Kidney glomerular epithelial cell (primary cell): ENCODE measurements around the gene CCL5.
"Not testable (repeated sequence)": the region's sequence is repeated elsewhere in the genome, so short reads cannot be mapped to it uniquely, and the experiment has no call there.

Source experiments
- DNase-seq: peaks from one replicate; lab custom pipeline; 2025; lab: John Stamatoyannopoulos, UW

The CCL5 gene

DNA sequence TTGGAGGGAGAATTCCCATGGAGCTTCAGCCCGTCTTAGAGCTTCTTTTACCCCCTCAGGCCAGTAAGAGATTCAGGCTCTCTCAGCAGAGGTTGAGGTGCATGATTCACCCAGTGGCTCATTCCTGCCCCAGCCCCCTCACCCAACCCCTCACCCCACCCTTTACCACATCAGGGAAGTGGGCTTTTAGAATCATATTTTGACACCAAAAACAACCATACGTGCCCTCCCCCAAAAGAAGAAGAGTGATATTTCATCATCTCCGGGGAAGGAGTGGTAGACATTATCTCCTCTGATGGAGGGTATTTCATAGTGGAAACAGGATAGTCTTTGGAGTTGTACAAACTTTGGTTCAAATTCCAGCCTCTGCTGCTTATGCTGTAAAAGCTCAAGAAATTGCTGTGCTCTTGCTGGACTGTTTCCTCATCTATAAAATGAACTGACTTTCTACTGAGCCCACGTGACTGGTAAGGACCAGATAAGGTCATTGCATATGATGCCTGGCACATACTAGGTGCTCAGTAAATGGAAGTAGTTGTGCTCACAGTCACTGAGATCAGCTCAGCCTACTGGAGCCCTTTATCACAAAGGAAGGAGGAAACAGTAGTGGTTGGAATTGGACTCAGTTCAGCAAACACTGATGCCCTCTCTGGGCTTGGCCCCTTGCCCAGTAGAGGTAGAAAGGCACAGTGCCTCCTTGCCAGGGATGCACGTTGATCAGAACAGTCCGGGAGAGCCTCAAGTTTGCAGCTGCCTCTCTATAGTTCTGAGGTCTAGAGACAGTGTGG is 18.3 kb upstream of the CCL5 start:
- peak; percentile 28 for DNase-seq

DNA sequence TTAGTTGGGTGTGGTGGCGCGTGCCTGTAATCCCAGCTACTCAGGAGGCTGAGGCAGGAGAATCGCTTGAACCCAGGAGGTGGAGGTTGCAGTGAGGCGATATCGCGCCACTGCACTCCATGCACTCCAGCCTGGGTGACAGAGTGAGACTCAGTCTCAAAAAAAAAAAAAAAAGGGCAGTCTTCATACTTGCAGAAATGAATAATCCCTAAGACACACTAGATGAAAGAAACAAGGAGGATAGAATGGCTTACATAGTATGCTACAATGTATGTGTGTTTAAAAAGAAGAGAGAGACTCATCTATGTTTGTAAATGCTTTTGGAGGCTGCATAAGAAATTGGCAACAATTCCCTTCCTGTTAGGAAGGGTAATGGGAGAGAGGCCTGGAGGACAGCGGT is 17.6 kb upstream of the CCL5 start:
- DNase-seq, result not testable (repeated sequence)

DNA sequence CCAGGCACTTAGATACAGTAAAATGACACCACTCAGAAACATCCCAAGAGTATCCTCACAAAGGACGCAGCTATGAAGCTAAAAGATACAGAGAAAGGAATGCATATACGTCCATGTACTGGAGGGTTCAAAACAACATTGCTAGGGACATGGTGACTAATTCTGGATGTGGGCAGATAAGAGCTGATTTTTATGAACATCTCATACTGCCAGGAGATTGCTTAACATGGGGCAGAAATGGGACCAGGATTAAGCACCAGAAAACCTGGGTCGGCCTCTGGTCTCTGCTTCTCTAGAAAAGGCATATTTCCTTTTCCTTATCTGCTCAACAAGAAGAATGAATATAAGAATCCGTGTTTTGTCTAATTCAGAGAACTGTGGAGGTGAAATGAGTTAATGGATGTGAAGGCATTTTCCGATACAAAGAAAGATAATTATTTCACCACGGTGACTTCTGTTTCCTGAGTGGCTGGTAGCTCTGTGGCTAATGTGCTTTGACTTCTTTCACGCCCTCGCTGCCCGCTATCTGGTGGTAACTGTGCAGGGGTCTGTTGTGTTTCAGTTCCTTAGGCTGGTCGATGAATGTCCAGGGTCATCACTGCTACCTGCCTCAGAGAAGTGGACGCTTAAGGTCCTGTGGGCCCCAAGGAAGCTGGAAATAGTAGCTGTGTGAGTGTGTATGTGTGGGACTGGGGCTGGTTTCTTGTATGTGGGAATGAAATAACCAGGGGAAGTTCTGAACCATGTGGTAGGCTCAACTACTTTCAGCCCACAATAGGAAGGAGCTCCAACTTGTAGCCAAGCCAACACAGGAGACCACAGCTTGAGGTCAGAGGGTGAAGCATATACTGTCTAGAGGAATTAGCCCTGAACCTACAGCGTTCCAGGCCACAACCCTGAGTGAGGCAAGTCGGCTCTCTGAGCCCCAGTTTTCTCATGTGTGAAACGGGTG is 15.8 kb upstream of the CCL5 start:
- no peak for DNase-seq

DNA sequence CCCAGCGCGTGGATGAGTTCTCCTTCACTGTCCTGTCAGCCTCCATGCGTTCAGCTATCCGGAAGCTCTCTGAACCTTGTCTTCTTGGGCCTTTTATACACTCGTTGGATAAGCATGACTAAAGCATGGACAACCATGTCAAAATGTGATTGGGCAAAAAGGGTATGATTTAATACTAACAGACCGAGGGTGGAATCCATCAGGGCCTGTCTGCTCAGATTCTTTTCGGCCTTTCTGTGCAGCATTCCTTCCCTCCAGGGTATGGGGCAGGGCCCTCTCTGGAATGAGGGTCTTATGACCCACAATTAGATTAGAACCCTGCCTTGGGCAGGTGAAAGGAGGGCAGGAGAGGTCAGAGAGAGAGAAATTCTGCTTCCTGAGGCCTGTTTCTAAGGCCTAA is 14.0 kb upstream of the CCL5 start:
- DNase-seq, result no peak

DNA sequence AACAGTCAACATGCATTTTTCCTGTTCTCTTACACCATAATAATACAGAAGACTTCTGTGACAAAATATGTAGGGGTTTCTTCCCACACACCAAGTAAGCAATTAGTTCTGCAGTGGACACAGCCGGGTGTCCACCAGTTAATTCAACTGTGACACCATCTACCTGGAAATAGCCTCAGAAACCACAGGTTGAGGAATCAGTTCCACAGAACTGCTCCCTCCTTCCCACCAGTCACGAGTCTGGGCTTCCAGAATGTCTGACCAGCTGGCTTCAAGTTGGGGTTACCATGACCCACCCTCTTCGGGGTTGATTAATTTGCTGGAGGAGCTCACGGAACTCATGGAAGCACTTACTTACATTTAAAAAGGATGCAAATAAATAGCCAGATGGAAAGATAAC is 13.6 kb upstream of the CCL5 start:
- DNase-seq, result no peak

DNA sequence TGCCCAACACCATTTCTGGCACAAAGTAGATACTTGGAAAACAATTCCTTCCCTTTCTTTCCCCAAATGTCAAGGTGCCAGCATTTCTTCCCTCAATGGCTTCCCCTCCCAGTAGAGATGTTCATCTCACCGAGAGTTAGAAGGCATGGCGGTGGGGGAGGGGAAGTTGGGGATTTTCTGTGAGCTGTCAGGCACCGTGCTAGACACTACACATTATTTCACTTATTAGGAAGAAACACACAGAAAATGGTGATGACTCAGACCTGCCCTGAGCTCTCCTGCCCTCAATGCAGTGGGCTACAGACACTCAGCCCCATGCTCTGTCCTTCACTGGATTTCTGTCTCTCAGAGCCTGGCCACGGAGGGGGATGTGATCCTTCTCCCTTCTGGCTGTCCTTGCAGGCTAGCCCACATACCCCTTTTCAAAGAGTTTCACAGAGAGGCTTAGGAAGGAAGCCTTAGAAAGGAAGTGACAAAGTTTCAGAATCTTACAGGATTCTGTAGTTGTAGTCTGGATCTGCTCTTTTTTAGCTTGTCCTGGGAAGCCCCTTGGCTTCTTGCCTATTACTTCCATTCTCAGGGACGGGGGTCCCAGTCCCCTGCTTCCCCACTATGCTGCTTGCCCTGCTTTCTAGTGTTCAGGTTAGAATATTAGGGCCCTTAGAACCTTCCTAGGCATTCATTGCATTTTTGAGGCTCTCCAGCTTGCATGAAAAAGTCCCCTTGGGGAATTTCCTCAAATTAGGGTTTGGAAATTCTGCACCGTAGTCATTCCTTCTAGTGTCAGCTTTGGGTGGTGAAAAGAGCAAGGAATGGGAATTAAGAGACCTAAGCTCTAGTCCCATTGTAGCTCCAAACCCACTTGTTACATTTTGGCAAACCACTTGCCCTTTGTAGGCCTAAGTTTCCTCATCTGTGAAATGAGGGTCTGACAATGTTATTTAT is 12.2 kb upstream of the CCL5 start:
- DNase-seq, result peak; percentile 18

DNA sequence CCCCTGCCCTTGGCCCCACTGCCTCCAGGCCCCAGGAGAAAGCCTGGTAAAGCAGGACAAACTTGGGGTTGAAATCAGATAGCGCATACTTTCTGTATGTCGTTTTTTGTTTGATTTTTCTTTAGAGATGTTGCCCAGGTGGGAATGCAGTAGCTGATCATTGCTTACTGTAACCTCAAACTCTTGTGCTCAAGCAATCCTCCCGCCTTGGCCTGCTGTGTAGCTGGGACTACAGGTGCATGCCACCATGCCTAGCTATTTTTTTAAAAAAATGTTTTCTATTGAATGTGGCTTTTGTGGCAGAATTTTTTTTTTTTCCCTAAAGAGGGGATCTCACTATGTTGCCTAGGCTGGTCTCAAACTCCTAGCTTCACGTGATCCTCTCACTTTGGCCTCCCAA is 11.1 kb upstream of the CCL5 start:
- DNase-seq, result no peak

DNA sequence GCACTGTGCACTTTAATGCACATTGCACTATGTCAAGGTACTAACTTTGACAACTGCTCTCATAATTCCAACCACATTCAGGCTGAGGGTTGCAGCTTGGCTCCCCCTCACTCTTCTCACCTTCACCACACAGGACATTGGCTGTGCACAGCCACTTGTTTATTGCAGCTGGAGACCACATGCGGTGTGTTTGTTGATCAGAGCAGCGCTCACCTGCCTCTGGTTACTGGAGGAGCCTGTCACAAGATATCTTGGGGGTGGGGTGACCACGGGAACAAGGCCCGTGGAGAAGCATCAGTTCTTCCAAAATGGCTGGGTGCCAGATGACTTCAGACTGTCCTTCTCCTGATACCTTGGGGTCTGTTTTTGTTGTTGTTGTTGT is 10.6 kb upstream of the CCL5 start:
- DNase-seq, result no peak

DNA sequence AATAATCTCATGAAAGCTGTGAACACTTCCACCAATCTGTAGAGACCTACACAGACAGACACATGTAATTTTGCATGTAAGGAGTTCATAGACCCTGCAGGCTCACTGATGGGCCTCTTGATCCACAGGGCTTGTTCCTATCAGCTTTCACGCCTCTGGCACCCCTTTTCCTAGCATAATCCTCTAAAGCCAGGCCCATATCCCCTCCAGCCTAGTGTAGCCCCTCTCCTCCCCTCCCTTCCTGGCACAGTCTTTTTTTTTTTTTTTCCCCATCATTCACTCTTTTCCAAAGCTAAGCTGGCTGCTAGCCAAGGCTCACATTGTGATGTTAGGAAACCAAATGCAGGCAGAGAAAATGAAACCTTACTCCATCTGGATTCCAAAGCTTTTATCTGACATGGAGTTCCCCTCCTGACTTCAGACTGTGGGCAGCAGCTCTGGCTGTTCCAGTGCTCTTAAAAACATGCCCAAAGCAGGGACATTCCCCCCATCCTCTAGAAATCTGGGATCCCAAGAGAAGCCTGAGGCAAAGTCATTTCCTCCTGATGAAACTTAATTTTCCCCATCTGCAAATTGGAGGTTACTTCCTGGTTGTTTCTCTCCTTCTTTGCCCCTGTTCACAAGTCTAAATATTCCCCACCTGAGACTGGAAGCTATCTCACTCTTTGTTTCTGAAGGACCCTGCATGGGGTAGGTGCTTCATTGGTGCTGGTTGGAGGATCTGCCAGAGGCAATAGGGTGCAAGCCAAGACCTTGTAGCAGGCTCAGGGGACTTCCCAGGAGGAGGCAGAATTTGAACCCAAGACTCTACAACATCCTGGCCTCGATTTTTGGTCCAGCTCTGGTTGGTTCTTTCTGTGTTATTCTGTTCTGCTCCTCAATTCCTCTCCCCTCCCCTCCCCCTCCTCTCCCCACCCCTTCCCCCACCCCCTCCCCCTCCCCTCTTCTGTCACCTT is 9.9 kb upstream of the CCL5 start:
- peak; percentile 19 for DNase-seq

DNA sequence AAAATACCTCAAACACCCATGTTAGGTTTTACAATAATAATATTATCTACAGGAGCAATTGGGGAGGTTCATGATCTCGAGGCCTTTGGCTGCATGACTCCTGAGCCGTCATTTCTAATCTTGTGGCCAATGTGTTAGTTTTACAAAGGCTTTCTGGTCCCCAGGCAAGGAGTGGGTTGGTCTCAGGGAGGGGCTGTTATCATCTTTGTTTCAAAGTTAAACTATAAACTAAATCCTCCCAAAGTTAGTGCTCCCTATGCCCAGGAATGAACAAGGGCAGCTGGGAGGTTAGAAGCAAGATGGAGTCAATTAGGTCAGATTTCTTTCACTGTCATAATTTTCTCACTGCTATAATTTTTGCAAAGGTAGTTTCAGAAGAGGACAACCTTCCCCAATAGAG is 9.1 kb upstream of the CCL5 start:
- no peak for DNase-seq

DNA sequence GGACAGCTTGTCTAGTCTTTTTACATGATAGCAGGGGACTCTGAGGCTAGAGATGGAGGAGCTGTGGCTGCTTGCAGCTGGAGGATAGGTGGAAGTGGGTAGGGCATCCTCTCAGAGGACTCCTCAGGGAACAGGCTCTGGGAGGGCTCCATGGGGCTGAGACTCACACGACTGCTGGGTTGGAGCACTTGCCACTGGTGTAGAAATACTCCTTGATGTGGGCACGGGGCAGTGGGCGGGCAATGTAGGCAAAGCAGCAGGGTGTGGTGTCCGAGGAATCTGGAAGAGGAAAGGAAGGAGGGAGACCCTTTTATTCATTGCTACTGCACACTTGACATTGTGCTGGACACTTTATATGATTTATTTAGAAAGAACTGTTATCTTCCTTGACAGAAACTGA is 1.8 kb downstream of the CCL5 start:
- DNase-seq, result no peak

DNA sequence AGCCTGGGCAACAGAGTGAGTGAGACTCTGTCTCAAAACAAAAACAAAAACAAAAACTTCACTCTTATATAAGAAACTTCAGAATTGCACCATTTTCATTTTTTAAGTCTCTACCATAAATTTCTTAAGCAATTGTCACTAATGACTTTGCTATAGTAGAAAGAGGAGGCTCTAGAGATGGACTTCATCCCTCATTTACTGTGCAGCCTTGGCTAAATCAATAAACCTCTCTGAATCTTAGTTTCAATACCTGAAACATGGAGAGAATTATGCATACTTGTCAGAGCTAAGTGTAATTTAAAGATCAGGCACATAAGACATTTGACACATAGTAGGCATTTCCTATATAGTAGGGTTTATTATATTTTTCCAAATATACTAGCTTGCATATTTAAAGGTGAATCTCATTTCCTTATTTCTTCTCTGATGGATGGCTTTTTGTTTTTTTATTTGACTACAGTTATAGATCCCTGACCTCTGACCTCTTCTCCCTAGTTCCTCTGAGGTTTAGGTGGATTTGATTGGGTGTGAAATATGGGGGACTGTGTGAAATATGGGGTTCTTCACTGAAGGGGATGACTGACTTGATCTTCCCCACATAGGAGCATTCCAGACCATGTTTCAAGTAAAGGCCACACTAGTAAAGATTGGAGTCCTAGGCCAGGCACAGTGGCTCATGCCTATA is 2.7 kb downstream of the CCL5 start:
- DNase-seq, result no peak

DNA sequence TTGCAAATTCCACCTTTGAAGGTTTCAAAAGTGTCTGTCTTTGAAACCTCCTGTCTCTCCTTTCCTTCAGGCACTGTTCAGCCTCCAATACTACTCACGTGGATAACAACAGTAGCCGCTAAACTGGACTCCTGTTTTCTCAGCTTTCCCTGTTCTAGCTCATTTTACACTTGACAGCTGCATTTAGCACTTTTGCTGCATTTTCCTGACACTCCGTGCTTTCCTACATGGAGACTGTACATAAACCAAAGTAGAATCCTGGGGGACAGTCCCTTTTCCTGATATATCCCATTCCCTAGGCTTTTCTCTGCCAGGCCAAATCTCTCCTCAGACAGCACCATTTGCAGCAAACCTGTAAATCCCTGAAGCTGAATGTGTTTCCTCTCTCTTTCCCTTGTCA is 3.6 kb downstream of the CCL5 start:
- no peak for DNase-seq

DNA sequence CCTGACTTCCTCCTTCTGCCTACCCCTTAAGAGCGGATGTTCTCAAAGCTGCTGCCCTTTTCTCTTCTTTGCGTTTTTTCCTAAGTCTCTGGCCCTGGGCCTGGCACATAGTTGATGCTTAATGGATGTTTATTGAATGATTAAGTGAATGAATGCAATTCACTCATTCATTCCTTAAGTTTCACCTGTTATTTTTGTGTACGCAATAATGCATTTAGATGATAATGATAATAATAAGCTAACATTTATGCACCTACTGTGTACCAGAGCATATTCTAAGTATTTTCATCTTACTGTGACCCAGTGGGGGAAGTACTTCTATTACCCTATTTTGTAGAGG is 4.4 kb downstream of the CCL5 start:
- no peak for DNase-seq

DNA sequence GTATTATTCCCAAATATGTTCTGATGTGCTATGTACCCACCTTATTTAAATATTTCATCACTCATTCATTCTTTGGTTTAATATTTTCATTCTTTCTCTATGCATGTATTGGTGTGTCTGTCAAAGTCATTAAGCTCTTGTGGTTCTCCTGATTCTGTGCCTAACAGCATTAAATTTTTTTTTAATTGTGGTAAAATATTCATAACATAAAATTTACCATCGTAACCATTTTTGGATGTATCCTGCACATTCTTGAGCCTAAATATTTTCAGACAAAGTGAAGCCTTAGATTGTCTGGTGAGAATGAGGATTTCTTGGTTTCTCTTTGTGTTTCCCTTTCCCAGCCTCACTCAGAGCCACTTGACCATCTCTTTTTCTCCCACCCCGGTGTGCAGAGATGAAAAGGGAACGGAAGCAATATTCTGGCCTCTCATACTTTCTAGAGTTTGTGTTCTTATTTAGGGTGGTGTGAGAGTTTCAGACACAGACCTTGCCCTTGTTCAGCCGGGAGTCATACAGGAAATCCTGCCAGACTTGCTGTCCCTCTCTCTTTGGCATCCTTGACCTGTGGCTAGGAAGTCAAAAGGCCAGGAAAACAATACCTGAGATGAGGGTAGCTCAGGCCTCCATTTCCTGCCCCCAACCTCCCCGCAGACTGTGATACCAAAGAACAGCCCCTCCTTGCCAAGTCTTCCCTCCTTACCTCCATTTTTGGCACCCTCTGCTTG is 4.9 kb downstream of the CCL5 start:
- no peak for DNase-seq

DNA sequence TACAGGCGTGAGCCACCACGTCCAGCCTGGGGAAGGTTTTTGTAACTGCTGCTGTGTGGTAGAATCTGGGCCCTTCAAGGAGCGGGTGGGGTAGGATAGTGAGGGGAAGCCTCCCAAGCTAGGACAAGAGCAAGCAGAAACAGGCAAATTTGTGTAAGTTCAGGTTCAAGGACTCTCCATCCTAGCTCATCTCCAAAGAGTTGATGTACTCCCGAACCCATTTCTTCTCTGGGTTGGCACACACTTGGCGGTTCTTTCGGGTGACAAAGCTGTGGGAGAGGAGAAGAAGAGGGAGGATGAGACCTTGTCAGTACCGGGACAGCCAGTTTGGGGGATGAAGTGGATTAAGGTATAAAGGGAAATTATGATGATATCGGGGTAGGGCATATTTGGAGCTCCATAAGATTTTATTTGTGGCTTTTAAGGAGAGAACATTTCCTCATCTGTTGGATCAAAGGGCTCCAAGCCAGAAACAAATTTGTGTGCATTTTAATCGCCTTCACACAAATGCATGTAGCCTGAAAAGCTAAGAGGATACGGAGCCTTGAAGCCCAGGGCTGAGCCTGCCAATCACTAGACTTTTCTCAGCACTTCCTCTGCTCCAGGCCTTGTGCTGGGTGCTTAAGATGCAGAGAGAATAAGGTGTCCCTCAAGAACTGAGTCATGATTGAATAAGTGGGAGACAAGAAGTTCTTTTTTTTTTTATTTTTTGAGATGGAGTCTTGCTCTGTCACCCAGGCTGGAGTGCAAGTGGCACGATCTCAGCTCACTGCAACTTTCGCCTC is 7.8 kb downstream of the CCL5 start:
- no peak for DNase-seq

DNA sequence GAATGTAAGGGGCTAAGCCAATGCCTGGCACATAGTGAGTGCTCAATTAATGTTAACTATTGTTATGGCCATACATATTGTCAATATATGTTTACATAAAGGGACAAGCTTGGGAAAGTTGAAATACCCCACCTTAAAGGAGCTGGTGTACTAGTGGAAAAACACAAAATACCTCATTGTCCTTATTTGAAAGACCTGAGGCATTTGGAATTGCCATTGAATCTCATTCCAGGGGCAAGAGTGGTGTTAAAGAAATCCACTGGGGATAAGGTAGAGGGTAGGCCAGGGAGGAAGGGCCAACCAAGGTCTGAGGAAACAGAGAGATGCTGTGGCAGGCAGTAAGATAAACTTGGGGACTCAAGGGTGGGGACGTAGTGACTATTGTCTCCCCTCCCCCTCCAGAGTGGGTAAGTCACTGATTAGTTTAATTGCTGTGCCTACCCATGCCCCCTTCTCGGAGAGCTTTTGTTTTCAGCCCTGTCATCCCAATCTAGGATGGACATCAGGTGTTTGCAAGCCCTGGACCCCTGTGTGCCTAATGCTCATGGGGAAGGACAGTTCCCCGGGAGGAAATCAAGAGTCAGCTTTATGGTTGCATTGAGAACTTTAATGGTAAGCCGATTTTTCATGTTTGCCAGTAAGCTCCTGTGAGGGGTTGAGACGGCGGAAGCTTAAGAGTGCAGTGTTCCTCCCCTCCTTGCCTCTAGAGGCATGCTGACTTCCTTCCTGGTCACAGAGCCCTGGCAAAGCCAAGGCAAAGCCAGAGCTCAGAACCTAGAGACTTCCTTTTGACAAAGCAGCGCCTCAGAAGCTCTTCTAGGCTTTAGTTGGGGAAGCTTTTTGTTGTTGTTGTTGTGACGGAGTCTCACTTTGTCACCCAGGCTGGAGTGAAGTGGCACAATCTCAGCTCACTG is 9.0 kb downstream of the CCL5 start:
- no peak for DNase-seq

DNA sequence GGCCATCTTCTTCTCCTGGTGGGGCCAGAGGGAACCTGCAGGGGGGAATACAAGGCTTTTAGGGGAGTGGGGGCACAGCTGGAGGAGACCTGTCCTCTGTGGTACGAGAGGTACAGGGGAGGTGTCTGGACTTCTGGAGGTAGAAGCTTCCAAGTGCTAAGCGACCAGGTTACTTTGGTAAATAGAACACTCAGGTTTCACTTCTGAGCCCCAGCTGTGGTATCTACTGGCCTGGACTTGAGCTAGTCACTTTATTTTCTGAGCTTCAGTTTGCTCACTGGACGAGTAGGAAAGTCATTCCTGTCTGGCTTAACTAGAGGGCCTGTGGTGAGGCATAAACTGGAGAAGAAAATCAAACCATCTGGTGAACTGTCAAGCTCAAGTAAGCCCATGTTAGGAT is 11.4 kb downstream of the CCL5 start, which contains the start of gene HEATR9:
HEATR9 (minus strand) TSS at position 155 of the 400 bp plus-strand sequence; CDS start at position 6, 149 bp downstream.
- DNase-seq, result no peak
